RWPE1 (cell line): Measurements from ENCODE around the gene COX6A2.
A peak's percentile ranks its signal among the peaks of the same experiment; 100 is the strongest.

Experiments used
- CTCF ChIA-PET: fragments of 350-600 bp; sonication (Branson Sonifier 250); formaldehyde crosslinking; extraction: SDS; loops from one replicate; lab custom pipeline; 2021; lab: Yijun Ruan, JAX
- POLR2A ChIA-PET: fragments of 400-600 bp; formaldehyde crosslinking; extraction: SDS; loops from one replicate; lab custom pipeline; 2020; ENCODE audit warnings: antibody characterized with exemption; ENCODE audit not compliant: low non-redundant PET; lab: Yijun Ruan, JAX
- DNase-seq: peaks from one replicate; pipeline ENCODE4 v3.0.0; 2012; ENCODE audit warnings: low spot score
- H3K27ac ChIP-seq: fragments of 450-650 bp; 2 replicates; pipeline ENCODE4 v1.5.1; 2017
- TF ChIP-seq, protein P1 (sequence below): fragments of 450-650 bp; conservative IDR thresholded peaks from 2 replicates; pipeline ENCODE4 v1.5.1; 2017; ENCODE audit warnings: low read depth, mild to moderate bottlenecking

The COX6A2 gene

DNA sequence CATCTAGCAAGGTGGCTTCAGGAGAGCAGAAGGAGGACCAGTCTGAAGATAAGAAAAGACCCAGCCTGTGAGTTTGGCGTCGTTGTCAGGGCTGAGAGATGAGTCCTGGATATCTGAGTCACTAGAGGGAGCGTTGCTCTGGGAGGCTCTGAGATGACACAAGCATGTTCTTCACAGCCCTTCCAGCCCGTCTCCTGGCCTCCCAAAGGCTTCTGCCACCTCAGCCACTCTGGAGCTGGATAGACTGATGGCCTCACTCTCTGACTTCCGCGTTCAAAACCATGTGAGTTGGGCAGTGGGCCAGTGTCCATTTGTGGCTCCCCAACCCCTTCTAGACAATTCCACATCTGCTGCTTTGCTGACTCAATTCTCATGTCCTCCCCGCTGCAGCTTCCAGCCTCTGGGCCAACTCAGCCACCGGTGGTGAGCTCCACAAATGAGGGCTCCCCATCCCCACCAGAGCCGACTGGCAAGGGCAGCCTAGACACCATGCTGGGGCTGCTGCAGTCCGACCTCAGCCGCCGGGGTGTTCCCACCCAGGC is 46.1 kb upstream of the COX6A2 start:
- CTCF ChIA-PET = no interaction called here

DNA sequence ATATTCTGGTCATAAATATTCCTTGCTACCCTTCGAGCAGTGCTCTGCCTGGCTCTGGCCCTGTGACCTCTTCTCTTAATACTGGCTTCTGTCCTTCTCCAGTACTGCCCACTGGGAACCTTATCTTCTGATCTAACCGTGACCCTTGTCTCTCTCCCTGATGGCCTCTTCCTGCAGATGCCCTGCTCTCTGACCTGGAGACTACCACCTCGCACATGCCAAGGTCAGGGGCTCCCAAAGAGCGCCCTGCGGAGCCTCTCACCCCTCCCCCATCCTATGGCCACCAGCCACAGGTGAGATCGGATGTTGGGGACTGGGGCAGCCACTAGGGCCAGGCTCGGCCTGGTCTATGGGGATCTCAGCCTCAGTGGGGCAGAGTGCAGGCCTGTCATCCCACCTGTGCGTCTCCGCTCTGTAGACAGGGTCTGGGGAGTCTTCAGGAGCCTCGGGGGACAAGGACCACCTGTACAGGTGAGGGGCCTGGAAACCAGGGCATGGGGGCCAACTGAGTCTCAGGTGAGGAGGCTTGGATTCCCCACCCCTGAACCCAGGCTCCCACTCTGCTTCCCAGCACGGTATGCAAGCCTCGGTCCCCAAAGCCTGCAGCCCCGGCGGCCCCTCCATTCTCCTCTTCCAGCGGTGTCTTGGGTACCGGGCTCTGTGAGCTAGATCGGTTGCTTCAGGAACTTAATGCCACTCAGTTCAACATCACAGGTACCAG is 45.3 kb upstream of the COX6A2 start:
- peak overlapping the region; percentile 97 for H3K27ac ChIP-seq
- TF ChIP-seq, protein P1, sequence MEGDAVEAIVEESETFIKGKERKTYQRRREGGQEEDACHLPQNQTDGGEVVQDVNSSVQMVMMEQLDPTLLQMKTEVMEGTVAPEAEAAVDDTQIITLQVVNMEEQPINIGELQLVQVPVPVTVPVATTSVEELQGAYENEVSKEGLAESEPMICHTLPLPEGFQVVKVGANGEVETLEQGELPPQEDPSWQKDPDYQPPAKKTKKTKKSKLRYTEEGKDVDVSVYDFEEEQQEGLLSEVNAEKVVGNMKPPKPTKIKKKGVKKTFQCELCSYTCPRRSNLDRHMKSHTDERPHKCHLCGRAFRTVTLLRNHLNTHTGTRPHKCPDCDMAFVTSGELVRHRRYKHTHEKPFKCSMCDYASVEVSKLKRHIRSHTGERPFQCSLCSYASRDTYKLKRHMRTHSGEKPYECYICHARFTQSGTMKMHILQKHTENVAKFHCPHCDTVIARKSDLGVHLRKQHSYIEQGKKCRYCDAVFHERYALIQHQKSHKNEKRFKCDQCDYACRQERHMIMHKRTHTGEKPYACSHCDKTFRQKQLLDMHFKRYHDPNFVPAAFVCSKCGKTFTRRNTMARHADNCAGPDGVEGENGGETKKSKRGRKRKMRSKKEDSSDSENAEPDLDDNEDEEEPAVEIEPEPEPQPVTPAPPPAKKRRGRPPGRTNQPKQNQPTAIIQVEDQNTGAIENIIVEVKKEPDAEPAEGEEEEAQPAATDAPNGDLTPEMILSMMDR = no peak
- CTCF ChIA-PET = interaction anchor here (0.6 kb wide), 1 partner anchor 18 kb away, joined by 5 read pairs; no protein-coding TSS in a partner anchor
- POLR2A ChIA-PET = interaction anchor here (0.6 kb wide), 1 partner anchor 35 kb away, joined by 3 read pairs; the partner anchor contains the start of gene RUSF1
- DNase-seq = no peak

More for the DNA sequence above, 46.1 kb upstream of the COX6A2 start:
- peak overlapping the region; percentile 97 for H3K27ac ChIP-seq
- TF ChIP-seq, protein P1 = no peak
- POLR2A ChIA-PET = no interaction called here
- no peak for DNase-seq

DNA sequence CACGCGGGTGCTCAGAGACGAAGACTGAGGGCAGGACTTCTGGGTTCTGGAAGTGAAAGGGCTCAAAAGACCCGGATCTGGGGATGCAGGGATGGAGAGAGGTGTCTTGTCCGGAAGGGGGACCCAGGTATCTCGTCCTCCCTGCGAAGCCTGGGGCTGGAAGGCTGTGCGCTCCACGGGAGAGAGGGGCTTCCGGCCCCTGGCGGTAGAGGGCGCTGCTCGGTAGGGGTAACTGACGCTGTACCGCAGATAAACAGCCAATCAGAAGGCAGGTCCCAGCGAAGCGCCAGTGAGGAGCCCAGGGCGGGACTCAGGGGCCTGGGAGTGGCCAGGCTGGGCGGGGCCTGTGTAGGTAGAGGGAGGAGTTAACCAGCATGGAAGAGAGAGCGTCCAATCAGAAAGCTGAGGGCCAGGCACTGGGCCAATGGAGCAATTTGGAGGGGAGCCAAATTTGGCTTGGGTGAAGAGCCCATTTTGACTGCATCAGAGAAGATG is 44.6 kb upstream of the COX6A2 start:
- TF ChIP-seq, protein P1 = peak; percentile 74
- peak overlapping the region; percentile 97 for H3K27ac ChIP-seq
- peak; percentile 95 for DNase-seq
- POLR2A ChIA-PET = interaction anchor here (0.6 kb wide), 1 partner anchor 35 kb away, joined by 3 read pairs; the partner anchor contains the start of gene RUSF1
- CTCF ChIA-PET = interaction anchor here (0.6 to 1.1 kb wide), 2 partner anchors 12 to 19 kb away, joined by 5 to 6 read pairs; no protein-coding TSS in a partner anchor

DNA sequence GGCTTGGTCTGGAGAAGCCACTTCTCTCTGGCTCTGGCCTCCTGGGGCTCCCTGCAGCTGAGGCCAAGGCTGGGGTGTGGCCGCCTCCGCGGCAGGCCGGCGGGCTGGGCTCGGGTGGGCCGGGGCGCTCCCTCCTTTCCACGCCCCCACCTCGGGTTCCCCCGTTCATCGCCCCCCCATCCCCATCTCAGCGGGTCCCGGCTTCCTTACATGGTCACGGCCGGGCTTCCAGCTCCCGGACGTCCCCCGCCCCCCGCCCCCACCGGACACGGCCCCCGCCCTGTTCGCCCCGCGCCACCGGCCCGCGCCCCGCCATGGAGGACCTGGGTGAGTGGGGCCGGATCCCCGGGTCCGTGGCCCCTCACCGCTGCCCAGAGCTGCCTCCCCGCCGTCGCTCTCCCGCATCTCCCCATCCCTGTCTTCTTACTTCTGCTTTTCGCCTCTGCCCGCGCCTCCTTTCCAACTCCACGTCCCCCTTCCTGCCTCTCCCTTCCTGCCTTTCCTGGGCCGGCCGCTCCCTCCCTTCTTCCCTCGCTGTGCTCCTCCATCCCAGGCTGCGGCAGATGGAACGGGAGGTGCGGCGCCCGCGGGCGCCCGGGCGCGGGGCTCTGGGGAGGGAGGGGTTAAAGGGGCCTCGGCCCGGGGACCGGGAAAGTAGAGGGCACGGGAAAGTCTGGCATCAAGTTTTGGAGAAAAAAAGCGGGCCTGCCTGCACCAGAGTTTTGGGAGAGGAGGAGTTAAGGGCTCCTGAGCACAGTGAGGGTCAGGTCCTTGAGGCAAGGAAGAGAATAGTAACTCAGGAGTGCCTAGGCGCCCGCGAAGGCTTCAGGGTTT is 43.9 kb upstream of the COX6A2 start, which contains the start of gene TGFB1I1:
TGFB1I1 (plus strand) TSS at position 278 of the 834 bp plus-strand sequence; CDS start at position 315, 37 bp downstream.
- ChIA-PET POLR2A (no interaction called here), CTCF (interaction anchor here (0.5 to 1.1 kb wide), 2 partner anchors 11 to 519 kb away, joined by 4 to 6 read pairs; no protein-coding TSS in a partner anchor)
- peak; percentile 45 for DNase-seq
- H3K27ac ChIP-seq = peak within 1 kb of the TSS; percentile 97
- TF ChIP-seq, protein P1 = no peak

DNA sequence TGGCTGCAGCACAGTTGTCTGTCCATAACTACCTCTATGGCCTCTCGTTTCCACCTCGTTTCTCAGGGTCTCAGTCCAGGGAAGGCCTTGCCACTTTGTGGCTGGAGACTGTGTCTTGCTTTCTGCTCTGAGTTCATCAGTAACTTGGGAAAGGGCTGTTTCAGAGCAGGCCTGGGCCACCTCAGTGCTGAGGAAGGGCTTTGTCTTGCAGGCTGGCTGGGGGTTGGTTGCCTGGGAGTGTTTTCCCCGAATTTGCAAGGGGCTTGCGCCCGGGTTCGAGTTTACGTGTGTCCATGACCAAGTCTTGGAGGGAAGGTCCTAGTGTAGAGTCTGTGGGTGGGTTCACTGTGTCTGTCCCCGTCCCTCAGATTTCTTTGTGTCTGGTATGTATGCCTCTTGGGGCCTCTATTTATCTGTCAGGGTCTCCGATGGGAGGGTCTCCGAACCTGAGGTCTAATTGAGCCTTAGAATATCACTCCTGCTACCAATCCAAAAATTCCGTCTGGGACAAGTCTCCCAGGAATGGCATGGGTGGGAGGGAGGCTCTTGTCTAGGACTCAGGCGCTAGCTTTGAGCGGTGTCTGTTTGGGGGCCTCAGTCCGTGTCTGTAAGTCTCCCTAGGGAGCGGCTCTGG is 43.2 kb upstream of the COX6A2 start:
- DNase-seq = no peak
- ChIA-PET POLR2A (no interaction called here), CTCF (interaction anchor here (0.5 to 1.1 kb wide), 3 partner anchors 11 to 518 kb away, joined by 3 to 6 read pairs (median 4); no protein-coding TSS in a partner anchor)
- H3K27ac ChIP-seq = peak overlapping the region; percentile 97
- TF ChIP-seq, protein P1 = no peak
